Adrenal gland (tissue), 12 donors: ENCODE data around the gene ZFHX2. TPM values are rescaled to one million over a fixed set of nuclear protein-coding genes. Genes with fewer than 3 reads are reported as not detected.

Experiments
- DNase-seq, 7 donors: peaks; one replicate each; pipeline ENCODE4 v3.0.0-alpha.2; 2019 to 2020
- H3K27ac ChIP-seq, 5 donors: fragments of 200-600 bp; sonication (generic) in 4 of 5; 1 replicate in 3 of 5; 2 replicates in 2 of 5; pipeline versions ENCODE4 v1.5.1 to v1.8.0; 2016 to 2020; ENCODE audit warnings: mild to moderate bottlenecking in 1 of 5
- H3K27me3 ChIP-seq: fragments of 200-600 bp; 2 replicates; pipeline ENCODE4 v1.8.0; 2021
- H3K36me3 ChIP-seq, 2 donors: fragments of 200-600 bp; replicated peaks in 1 of 2; 1 replicate in 1 of 2; 2 replicates in 1 of 2; pipeline versions ENCODE4 v1.5.1 to v1.8.0; 2018 to 2022
- H3K4me1 ChIP-seq, 2 donors: fragments of 200-600 bp; replicated peaks in 1 of 2; 1 replicate in 1 of 2; 2 replicates in 1 of 2; pipeline versions ENCODE4 v1.5.1 to v1.8.0; 2018 to 2021
- H3K4me3 ChIP-seq, 4 donors: fragments of 200-600 bp; sonication (generic) in 3 of 4; one replicate each; pipeline ENCODE4 v1.5.1; 2016 to 2018
- H3K9me3 ChIP-seq, 3 donors: fragments of 200-600 bp; sonication (generic) in 1 of 3; replicated peaks in 1 of 3; 1 replicate in 2 of 3; 2 replicates in 1 of 3; pipeline versions ENCODE4 v1.5.1 to v1.8.0; 2016 to 2021
- CTCF ChIP-seq, 6 experiments: fragments of 450-650 bp in 4 of 6; fragments of 200-600 bp in 2 of 6; sonication (generic) in 1 of 6; IDR thresholded peaks; 1 replicate in 5 of 6; 2 replicates in 1 of 6; pipeline versions ENCODE4 v1.5.1 to v1.8.0; 2016 to 2021; ENCODE audit warnings: antibody characterized with exemption in 6 of 6, mild to moderate bottlenecking in 2 of 6, moderate library complexity in 1 of 6
- POLR2A ChIP-seq, 2 donors: fragments of 450-650 bp; IDR thresholded peaks; one replicate each; pipeline ENCODE4 v1.6.1; 2017; ENCODE audit warnings: antibody characterized with exemption in 2 of 2, mild to moderate bottlenecking in 2 of 2, moderate library complexity in 1 of 2
- WGBS, 4 donors: extraction: QIAGEN DNeasy Blood & Tissue Kit in 2 of 4; methylation state at CpG; one replicate each; pipeline versions ENCODE4 v1.1.5 to v1.1.7; 2013 to 2017; 5-methylcytosine and 5-hydroxymethylcytosine counted together
- intact Hi-C, 2 donors: fragments of 100-400 bp; cut with DNase I; formaldehyde crosslinking; loops; one replicate each; pipeline versions ENCODE4 v1.14.1 to v1.15.0; 2022 to 2023
- polyA plus RNA-seq, 3 donors: library from polyadenylated mRNA; stranded (reverse); fragments of 200-250 nt in 2 of 3; fragments of 350-450 nt in 1 of 3; fragmentation: Illumina TruSeq in 1 of 3; extraction: RNeasy Lipid Tissue Mini Kit (QIAGEN cat#74804) in 1 of 3; gene quantifications; one replicate each; pipeline ENCODE4 v1.2.3, GENCODE V29; 2013 to 2014
- total RNA-seq, 9 donors: library from RNA; depleted of rRNA in 4 of 9; stranded (reverse); fragments of >200 nt in 4 of 9; fragments of 120-200 nt in 1 of 9; fragmentation: NEBNext Ultra II Directional in 1 of 9; extraction: Animal tissue kit (Norgen Biotek cat#: 25700) in 1 of 9; gene quantifications; one replicate each; pipeline versions ENCODE4 v1.1.0 to v1.2.4, GENCODE V29; 2013 to 2023
- donor health status: healthy with polysubstance abuse.
- donor health status: Bipolar disorder and iron deficiency.
- donor health status: DM: yes; HTN: yes; CAD: no.
- donor health status: DM: no; HTN: no; CAD: no.
- donor health status: DM: no; HTN: no; CAD: no.
- donor health status: DM: yes; HTN: yes; CAD: no.

The ZFHX2 gene
- total and polyA plus RNA-seq, 12 donors = 0.54 to 9.7 (median 2.3) TPM

- 75 to 92% (median 86%) methylated on average over 3 of the region's 3 CpGs for WGBS, 4 donors
- TF ChIP-seq POLR2A (IDR thresholded peaks at IDR 0.05) (no peak), CTCF (IDR thresholded peaks at IDR 0.05) (no peak)
- Histone ChIP-seq H3K27me3 (no peaks in the 10 kb centered on the region), H3K4me3 (no peak overlapping the region), H3K36me3 (no peaks in the 10 kb centered on the region), H3K27ac (no peak overlapping the region), H3K4me1 (no peaks in the 10 kb centered on the region), H3K9me3 (no peaks in the 10 kb centered on the region)
- peak in 1 of 7 donors; percentile 34 for DNase-seq
- intact Hi-C loops = no loop called here
These were observed 31.6 kb upstream of the ZFHX2 start for GRCh38 chr14:23582906-23583760.

- no peak for TF ChIP-seq POLR2A (IDR thresholded peaks at IDR 0.05)
- no peak for TF ChIP-seq CTCF (IDR thresholded peaks at IDR 0.05)
- no peak overlapping the region for H3K27ac ChIP-seq
- DNase-seq = no peak
- peaks cover 18% of the 10 kb centered on the region for H3K27me3 ChIP-seq
- 87 to 100% (median 98%) methylated on average over 1 to 8 of the region's 8 CpGs for whole genome bisulfite sequencing, 4 donors
- no peaks in the 10 kb centered on the region for H3K36me3 ChIP-seq
- intact Hi-C loops = no loop called here
- H3K9me3 ChIP-seq = no peaks in the 10 kb centered on the region
- no peak overlapping the region for H3K4me3 ChIP-seq
- peaks cover 0 to 4% of the 10 kb centered on the region in 2 donors for H3K4me1 ChIP-seq
These were observed 29.4 kb upstream of the ZFHX2 start for GRCh38 chr14:23580948-23581281.

GRCh38 chr14:23580152-23580926, 28.8 kb upstream of the ZFHX2 start:
- peaks cover 0 to 4% of the 10 kb centered on the region in 2 donors for H3K4me1 ChIP-seq
- no peak for DNase-seq
- 89 to 95% (median 90%) methylated on average over 16 to 24 of the region's 24 CpGs for WGBS, 4 donors
- peaks cover 24% of the 10 kb centered on the region for H3K27me3 ChIP-seq
- no peak overlapping the region for H3K27ac ChIP-seq
- no peaks in the 10 kb centered on the region for H3K9me3 ChIP-seq
- TF ChIP-seq POLR2A (IDR thresholded peaks at IDR 0.05) (no peak), CTCF (IDR thresholded peaks at IDR 0.05) (no peak)
- H3K36me3 ChIP-seq = no peaks in the 10 kb centered on the region
- intact Hi-C loops = no loop called here
- H3K4me3 ChIP-seq = no peak overlapping the region

GRCh38 chr14:23579739-23580138, 28.2 kb upstream of the ZFHX2 start:
- Histone ChIP-seq H3K27me3 (peaks cover 29% of the 10 kb centered on the region), H3K36me3 (no peaks in the 10 kb centered on the region), H3K9me3 (no peaks in the 10 kb centered on the region), H3K4me3 (no peak overlapping the region), H3K4me1 (peaks cover 0 to 4% of the 10 kb centered on the region in 2 donors), H3K27ac (no peak overlapping the region)
- no peak for TF ChIP-seq CTCF (IDR thresholded peaks at IDR 0.05)
- TF ChIP-seq POLR2A (IDR thresholded peaks at IDR 0.05) = no peak
- DNase-seq = no peak
- intact Hi-C loops = no loop called here
